ENCODE measurements around the gene YIPF3.
A peak's percentile ranks its signal among the peaks of the same experiment; 100 is the strongest.
"Not testable (repeated sequence)": the region's sequence is repeated elsewhere in the genome, so short reads cannot be mapped to it uniquely, and the experiment has no call there.

YIPF3 gene

GRCh38 chr6:43509142-43509983 lies 7.4 kb downstream of the YIPF3 start:
- DNase-seq, result no peak

GRCh38 chr6:43508481-43509141 lies 8.1 kb downstream of the YIPF3 start:
- DNase-seq, result no peak

- DNase-seq, result peak; percentile 73
These were observed 9.9 kb downstream of the YIPF3 start for GRCh38 chr6:43506667-43507471.

- no peak for DNase-seq
These were observed 10.6 kb downstream of the YIPF3 start for GRCh38 chr6:43506171-43506570.

GRCh38 chr6:43505718-43506117 lies 11.0 kb downstream of the YIPF3 start:
- no peak for DNase-seq

- DNase-seq, result no peak
These were observed 11.8 kb downstream of the YIPF3 start for GRCh38 chr6:43504756-43505593.

GRCh38 chr6:43503443-43503842 lies 13.3 kb downstream of the YIPF3 start:
- no peak for DNase-seq

GRCh38 chr6:43502666-43503065 lies 14.1 kb downstream of the YIPF3 start:
- no peak for DNase-seq

GRCh38 chr6:43500921-43501320 lies 15.8 kb downstream of the YIPF3 start:
- no peak for DNase-seq

GRCh38 chr6:43499028-43499815 lies 17.5 kb downstream of the YIPF3 start:
- DNase-seq, result no peak

GRCh38 chr6:43498291-43498690 lies 18.4 kb downstream of the YIPF3 start:
- DNase-seq, result not testable (repeated sequence)

GRCh38 chr6:43497689-43498088 lies 19.0 kb downstream of the YIPF3 start:
- no peak for DNase-seq

- no peak for DNase-seq
These were observed 19.7 kb downstream of the YIPF3 start for GRCh38 chr6:43497129-43497396.

GRCh38 chr6:43496370-43497128 lies 20.2 kb downstream of the YIPF3 start:
- DNase-seq, result no peak

GRCh38 chr6:43495409-43495941 lies 21.3 kb downstream of the YIPF3 start:
- DNase-seq, result no peak

- no peak for DNase-seq
These were observed 22.0 kb downstream of the YIPF3 start for GRCh38 chr6:43494766-43495165.

GRCh38 chr6:43494321-43494720 lies 22.4 kb downstream of the YIPF3 start:
- no peak for DNase-seq

- DNase-seq, result no peak
These were observed 22.9 kb downstream of the YIPF3 start for GRCh38 chr6:43493833-43494232.

GRCh38 chr6:43493230-43493629 lies 23.5 kb downstream of the YIPF3 start:
- no peak for DNase-seq

- DNase-seq, result no peak
These were observed 24.1 kb downstream of the YIPF3 start for GRCh38 chr6:43492673-43493072.

Measured in T-helper 9 cell (primary cell).